ENCODE data around the gene PKDCC. TPM values are rescaled to one million over a fixed set of nuclear protein-coding genes. Genes with fewer than 3 reads are reported as not detected.

PKDCC gene
- total and polyA plus RNA-seq, 2 of the 8 experiments (the other 6 are each of a cell fraction or from before 2014, with no cell fraction given): 49.9 to 80.1 TPM

DNA sequence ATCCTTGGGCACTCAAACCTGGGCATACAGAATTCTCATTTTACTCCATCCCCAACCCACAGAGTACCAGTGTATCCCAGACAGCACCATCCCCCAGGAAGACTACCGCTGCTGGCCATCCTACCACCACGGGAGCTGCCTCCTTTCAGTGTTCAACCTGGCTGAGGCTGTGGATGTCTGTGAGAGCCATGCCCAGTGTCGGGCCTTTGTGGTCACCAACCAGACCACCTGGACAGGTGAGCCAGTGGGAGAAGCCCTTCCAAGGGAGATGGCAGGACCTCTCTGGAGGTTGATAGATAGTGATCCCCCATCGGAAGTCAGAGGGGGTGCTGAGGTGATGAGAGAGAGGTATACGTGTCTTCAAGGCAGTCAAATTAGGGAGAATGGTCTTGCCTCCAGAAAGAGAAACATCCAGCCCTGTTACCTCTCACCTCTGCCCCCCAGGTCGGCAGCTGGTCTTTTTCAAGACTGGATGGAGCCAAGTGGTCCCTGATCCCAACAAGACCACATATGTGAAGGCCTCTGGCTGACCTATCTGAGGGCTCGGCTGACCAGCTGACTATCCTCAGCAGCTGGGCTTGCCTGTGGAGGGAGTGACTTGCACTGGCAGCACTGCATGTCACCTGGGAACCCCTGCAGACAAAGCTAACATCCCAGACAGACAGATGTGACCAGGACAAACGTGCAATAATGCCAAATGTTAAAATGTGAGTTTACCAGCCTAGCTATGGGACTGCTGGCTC is 9.5 kb downstream of the PKDCC start:
- H2AFZ ChIP-seq (ENCODE audit: low read length): no peak overlapping the region
- ChIA-PET POLR2A (ENCODE audit: partially characterized antibody) (interaction anchor here (0.6 to 2.0 kb wide), 6 partner anchors 9 to 524 kb away, joined by 3 to 5 read pairs (median 4); partner anchors contain the start of gene PKDCC), CTCF (ENCODE audit: partially characterized antibody) (interaction anchor here (0.6 to 12.5 kb wide), 13 partner anchors 10 to 225 kb away, joined by 3 to 157 read pairs (median 5); no protein-coding TSS in a partner anchor)
- no peak overlapping the region for H2BK12ac ChIP-seq (ENCODE audit: low read depth, low read length)
- no peak overlapping the region for H2BK120ac ChIP-seq (replicated peaks; ENCODE audit: low read depth, low read length)
- H2BK20ac ChIP-seq (ENCODE audit: low read length): no peak overlapping the region
- FAIRE-seq (no peak), DNase-seq (ENCODE audit: low read depth in 1 of 2, low spot score in 2 of 2) (no peak)
- H3K56ac ChIP-seq (replicated peaks; ENCODE audit: insufficient read length, low read depth, low read length): no peak overlapping the region
- peaks cover 6 to 72% (median 25%) of the 10 kb centered on the region in 4 experiments; a peak in 7 of 8 replicates for H3K36me3 ChIP-seq (ENCODE audit: control insufficient read depth in 2 of 4, insufficient read depth in 4 of 4, low read length in 3 of 4)
- H3K23me2 ChIP-seq (ENCODE audit: low read depth, low read length): peaks cover 4% of the 10 kb centered on the region; the same call in 1 of the 2 replicates
- no peak overlapping the region for H2AK5ac ChIP-seq (ENCODE audit: low read depth, low read length)
- H4K20me1 ChIP-seq (replicated peaks in 1 of 2; ENCODE audit: control insufficient read depth in 1 of 2, insufficient read depth in 2 of 2, low read length in 2 of 2): peaks cover 0 to 5% of the 10 kb centered on the region in 2 experiments
- H3K14ac ChIP-seq (ENCODE audit: insufficient read length): no peak overlapping the region
- H3K23ac ChIP-seq (ENCODE audit: insufficient read length): no peak overlapping the region
- no peak overlapping the region for H3K4me3 ChIP-seq (ENCODE audit: extremely low read depth in 1 of 4, insufficient read depth in 2 of 4, low read depth in 3 of 4, low read length in 4 of 4)
- H3K9ac ChIP-seq (replicated peaks in 1 of 4; ENCODE audit: extremely low read depth in 1 of 4, low read depth in 3 of 4, low read length in 3 of 4): no peak overlapping the region
- no peaks in the 10 kb centered on the region; the same call in 1 of the 2 replicates for H3K79me1 ChIP-seq (ENCODE audit: low read depth, low read length)
- peaks cover 0 to 24% (median 19%) of the 10 kb centered on the region in 4 experiments; a peak in 6 of 7 replicates for H3K4me1 ChIP-seq (replicated peaks in 1 of 4; ENCODE audit: control insufficient read depth in 3 of 4, insufficient read depth in 4 of 4, low read length in 3 of 4)
- no peak overlapping the region for H3K4ac ChIP-seq (replicated peaks; ENCODE audit: insufficient read length, low read depth, low read length)
- WGBS, 2 experiments (ENCODE audit: extremely low coverage in 1 of 2, insufficient coverage in 1 of 2, insufficient read length in 1 of 2, insufficient replicate concordance in 2 of 2, low coverage in 1 of 2, low lambda C conversion rate in 2 of 2, missing lambda C conversion rate in 1 of 2): 90% methylated on average over 8 of the region's 8 CpGs; no CpG with 5 or more reads in 1 of the 2 experiments
- H4K8ac ChIP-seq (ENCODE audit: extremely low read depth, insufficient read depth, low read length): no peak overlapping the region
- no peak for TF ChIP-seq SP1 (IDR thresholded peaks at IDR 0.05; ENCODE audit: low read depth, low read length)
- TF ChIP-seq, protein P1, sequence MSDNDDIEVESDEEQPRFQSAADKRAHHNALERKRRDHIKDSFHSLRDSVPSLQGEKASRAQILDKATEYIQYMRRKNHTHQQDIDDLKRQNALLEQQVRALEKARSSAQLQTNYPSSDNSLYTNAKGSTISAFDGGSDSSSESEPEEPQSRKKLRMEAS (IDR thresholded peaks at IDR 0.05): no peak
- H3K18ac ChIP-seq (ENCODE audit: extremely low read depth, low read length): no peak overlapping the region
- no peak overlapping the region for H2BK5ac ChIP-seq (ENCODE audit: low read depth, low read length)
- H3K9me3 ChIP-seq (ENCODE audit: insufficient read depth in 2 of 2, low read depth in 1 of 2, low read length in 1 of 2): no peaks in the 10 kb centered on the region
- no peak overlapping the region for H2BK15ac ChIP-seq (ENCODE audit: low read length)
- no peaks in the 10 kb centered on the region for H3K27me3 ChIP-seq (replicated peaks in 1 of 4; ENCODE audit: control insufficient read depth in 3 of 4, extremely low read depth in 1 of 4, insufficient read depth in 3 of 4, low read length in 3 of 4)
- no peak overlapping the region for H4K5ac ChIP-seq (ENCODE audit: insufficient read length, low read depth, low read length)
- no peak overlapping the region for H3K4me2 ChIP-seq (ENCODE audit: insufficient read depth in 1 of 2, low read depth in 2 of 2, low read length in 2 of 2)
- peaks cover 0 to 3% of the 10 kb centered on the region in 2 experiments; a peak in 1 of 4 replicates for H3K79me2 ChIP-seq (ENCODE audit: control insufficient read depth in 1 of 2, insufficient read depth in 2 of 2, low read length in 2 of 2)
- no peak overlapping the region for H3K27ac ChIP-seq (ENCODE audit: low read depth, low read length)
- H4K91ac ChIP-seq (replicated peaks; ENCODE audit: insufficient read length, low read length): no peak overlapping the region
